Measurements from ENCODE around the gene NDRG4.
A peak's percentile ranks its signal among the peaks of the same experiment; 100 is the strongest.
"Not testable (repeated sequence)": the region's sequence is repeated elsewhere in the genome, so short reads cannot be mapped to it uniquely, and the experiment has no call there.

Gene NDRG4

GRCh38 chr16:58465817-58466216 lies 34.1 kb upstream of the NDRG4 start:
- DNase-seq (no peak), ATAC-seq (no peak)

DNA sequence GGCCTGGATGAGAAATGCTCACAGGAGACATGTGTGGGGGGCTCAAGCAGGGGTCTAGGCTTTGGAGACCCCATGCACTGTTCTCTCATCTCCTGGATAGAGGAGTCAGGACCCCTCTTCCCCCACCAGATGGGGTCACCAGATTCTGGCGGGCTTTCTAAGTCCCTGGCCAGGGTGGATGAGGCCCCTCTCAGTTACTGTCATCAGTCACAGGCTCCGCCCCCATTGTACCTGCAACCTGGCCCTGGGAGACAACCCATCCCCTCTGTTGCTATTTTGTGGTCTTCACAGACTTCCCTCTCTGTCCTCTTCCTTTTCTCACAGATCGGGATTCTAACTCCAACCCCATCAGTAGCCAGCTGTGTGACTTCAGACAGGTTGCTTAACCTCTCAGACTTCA lies 33.5 kb upstream of the NDRG4 start:
- DNase-seq = no peak
- ATAC-seq = no peak

- ATAC-seq = no peak
- no peak for DNase-seq
Measured at GRCh38 chr16:58467905-58468304, 32.0 kb upstream of the NDRG4 start.

- ATAC-seq = no peak
Measured at GRCh38 chr16:58471209-58471975, 28.6 kb upstream of the NDRG4 start.

DNA sequence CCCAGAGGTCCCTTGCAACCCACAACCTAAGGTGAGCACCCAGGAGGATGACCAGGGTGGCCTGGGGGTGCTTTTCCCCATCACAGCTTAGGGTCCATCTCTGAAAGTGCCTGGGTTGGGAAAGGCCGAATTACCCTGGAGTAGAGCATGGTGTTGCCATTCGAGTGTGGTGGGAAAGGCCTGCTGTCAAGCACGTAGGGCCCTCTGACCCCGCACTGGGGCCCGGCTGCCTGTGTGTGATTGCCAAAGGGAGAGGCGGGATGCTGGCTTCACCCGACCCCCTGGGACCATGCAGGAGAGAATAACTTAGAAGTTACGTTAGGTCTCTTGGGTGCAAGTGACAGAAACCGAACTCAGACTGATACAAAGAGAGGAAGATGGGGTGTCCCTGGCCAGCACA lies 27.7 kb upstream of the NDRG4 start:
- peak; percentile 23 for ATAC-seq
- no peak for DNase-seq

More at GRCh38 chr16:58471209-58471975, 28.6 kb upstream of the NDRG4 start:
- DNase-seq = no peak

DNA sequence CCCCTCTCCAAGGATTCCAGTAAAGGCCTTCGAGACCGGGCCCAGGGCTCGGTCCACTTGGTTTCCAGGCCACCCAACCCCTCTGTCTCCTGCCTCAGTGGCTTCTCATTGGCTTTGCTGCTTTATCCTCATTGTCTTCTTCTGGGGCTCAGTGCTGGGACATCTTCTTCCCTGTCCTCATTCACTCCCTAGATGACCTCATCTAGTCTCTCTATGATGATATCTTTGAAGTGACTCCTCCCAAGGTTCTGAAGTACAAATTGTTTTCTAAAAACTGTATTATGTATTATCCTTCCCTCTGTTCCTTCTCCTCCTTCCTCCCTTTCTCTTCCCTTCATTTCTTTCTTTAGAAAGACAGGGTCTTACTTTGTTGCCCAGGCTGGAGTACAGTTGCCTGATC lies 27.1 kb upstream of the NDRG4 start:
- no peak for DNase-seq
- no peak for ATAC-seq

- no peak for ATAC-seq
Measured at GRCh38 chr16:58474296-58474695, 25.6 kb upstream of the NDRG4 start.

GRCh38 chr16:58475091-58475619 lies 24.8 kb upstream of the NDRG4 start:
- ATAC-seq = no peak
- no peak for DNase-seq

More at GRCh38 chr16:58474296-58474695, 25.6 kb upstream of the NDRG4 start:
- DNase-seq = no peak

DNA sequence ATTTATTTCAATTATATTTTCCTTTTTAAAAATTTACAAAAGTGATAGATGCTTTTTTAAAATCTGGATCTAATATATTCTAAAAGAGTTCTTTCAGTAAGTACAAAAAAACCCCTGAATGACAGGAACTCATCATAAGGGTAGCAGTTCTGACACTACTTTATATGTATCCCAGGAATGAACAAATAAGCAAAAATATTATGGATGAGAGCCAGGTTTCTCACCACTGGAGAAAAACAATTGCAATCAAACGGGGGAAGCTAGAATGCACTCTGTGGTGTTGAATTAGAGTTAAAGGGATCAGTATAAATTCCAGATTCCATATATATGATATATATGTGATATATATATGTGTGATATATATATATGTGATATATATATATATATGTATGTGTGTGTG lies 23.2 kb upstream of the NDRG4 start:
- ATAC-seq (no peak), DNase-seq (no peak)

DNA sequence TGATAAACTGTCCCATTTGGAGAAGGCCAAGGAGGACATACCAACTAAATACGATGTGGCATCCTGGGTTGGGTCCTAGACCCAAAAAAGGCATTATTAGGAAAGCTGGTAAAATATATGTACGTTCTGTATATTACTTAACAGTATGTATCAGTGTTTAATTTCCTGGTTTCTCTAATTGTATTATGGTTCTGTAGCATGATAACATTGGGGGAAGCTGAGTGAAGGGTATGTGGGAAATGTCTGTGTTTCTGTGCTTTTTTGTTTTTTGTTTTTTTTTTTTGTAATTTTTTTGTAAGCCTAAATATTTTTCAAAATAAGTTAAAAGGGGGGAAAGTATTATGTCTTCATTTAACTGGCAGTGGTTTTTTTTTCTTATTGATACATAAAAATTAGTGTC lies 21.5 kb upstream of the NDRG4 start:
- no peak for ATAC-seq
- no peak for DNase-seq

GRCh38 chr16:58481226-58481869 lies 18.6 kb upstream of the NDRG4 start:
- no peak for ATAC-seq
- DNase-seq = no peak

DNA sequence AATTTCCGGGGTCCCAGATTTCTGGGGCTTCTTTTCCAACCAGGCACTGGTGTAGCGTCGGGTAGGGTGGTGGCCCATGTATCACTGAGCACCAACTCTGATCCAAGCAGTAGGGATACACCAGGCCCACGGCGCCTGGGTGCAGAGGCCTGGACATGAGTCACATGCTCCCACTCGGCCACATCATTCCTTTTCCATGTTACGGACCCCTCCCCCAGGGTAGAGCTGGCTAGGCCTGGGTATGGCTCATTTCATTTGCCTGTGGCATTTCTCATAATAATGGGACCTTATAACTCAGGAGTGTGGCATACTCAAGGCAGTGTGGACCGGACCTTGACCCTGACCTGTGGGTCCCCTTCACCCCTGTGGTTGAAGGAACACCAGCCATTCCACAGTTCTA lies 18.0 kb upstream of the NDRG4 start:
- DNase-seq = no peak
- no peak for ATAC-seq

- ATAC-seq (no peak), DNase-seq (no peak)
Measured at GRCh38 chr16:58485184-58485887, 14.6 kb upstream of the NDRG4 start.

DNA sequence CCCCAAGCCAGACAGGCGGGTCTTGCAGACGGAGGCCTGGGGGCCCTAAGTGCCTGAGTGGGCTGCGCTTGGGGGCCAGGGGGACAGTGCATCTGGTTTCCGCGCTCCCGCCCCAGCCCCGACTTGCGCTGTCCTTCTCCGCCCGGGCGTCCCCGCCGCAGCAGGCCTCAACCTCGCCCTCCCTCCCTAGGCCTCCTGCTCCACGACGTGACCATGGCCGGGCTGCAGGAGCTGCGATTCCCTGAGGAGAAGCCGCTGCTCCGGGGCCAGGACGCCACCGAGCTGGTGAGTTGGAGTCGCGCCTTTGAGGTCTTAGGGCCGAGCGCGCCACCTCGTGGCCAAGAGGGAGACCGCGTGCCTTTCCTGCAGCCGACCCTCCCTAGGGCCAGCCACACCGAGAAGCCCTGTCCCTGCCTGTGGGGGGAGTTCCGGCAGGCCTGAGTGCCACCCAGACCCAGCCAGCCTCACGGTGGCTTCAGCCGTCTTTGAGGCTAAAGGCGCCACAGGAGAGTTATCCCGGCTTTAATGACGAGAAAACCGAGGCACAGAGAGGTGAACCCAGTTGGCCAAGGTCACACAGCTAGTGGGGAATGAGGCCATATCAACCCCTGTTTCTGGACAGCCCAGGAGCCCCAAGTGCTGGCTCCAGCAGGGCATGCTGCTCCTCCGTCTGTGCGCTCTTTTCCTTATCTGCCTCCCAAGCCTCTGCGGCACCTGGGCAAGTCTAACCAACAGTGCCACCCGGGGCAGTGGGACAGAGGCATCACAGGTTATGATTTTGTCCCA lies 12.2 kb upstream of the NDRG4 start:
- peak; percentile 75 for ATAC-seq
- DNase-seq = peak; percentile 79

DNA sequence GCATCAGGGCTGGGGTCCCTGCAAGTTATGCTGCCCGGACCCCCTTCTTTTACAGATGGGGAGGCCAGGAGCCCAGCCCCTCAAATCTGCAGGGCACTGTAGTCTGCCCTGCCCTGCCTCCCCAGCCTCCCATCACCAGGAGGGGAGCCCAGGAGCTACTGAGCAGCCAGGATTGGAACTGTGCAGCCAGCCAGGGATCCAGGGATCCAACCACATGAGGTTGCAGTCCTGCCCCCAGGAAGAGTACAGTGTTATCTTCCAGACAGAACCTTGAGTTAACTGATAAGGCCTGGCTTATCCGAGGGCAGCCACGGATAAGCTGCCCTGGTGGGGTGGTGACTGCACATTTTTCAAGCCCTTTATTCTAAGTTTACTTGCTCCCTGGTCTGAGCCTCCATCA lies 11.4 kb upstream of the NDRG4 start:
- ATAC-seq = no peak
- no peak for DNase-seq

GRCh38 chr16:58490065-58490464 lies 9.9 kb upstream of the NDRG4 start:
- ATAC-seq = no peak

GRCh38 chr16:58490539-58490938 lies 9.4 kb upstream of the NDRG4 start:
- not testable (repeated sequence) for ATAC-seq, DNase-seq

More at GRCh38 chr16:58490065-58490464, 9.9 kb upstream of the NDRG4 start:
- DNase-seq = no peak

GRCh38 chr16:58492066-58492465 lies 7.9 kb upstream of the NDRG4 start:
- DNase-seq = no peak
- ATAC-seq = no peak

- no peak for ATAC-seq
- no peak for DNase-seq
Measured at GRCh38 chr16:58492735-58493134, 7.2 kb upstream of the NDRG4 start.

GRCh38 chr16:58493756-58494431 lies 6.0 kb upstream of the NDRG4 start:
- no peak for ATAC-seq
- no peak for DNase-seq

DNA sequence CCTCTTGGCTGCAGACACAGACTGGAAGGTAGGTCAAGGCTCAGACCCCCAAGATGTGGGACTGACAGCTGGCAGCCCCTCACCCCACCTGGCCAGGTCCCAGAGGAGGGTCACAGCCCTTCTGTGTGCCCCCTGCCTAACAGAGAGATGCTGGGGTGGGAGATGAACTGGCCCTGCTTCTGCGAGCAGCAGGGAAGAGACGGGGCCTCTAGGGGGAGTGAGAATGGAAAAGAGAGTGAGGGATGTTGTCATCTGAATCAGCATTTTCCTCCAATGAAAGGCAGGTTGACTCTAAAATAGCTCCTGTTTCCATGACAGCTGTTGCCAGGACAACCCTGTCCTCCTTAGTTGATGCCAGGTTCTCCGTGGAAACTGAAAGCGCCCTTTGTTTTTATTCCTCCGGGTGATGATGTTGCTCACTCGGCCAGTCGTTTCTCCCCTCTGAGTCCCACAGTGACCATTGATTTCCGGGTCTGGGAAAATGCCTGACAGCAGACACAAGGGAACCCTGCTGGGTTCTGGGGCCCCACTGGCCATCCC lies 4.9 kb upstream of the NDRG4 start:
- ATAC-seq (peak; percentile 80), DNase-seq (peak; percentile 78)
